Omental fat pad (tissue), 4 donors: Measurements from ENCODE around the gene UBE3C. TPM values are rescaled to one million over a fixed set of nuclear protein-coding genes. Genes with fewer than 3 reads are reported as not detected.

ENCODE experiments used
- ATAC-seq: fragments of 150-250 bp; one replicate; pipeline ENCODE4 v1.9.1; 2016; ENCODE audit warnings: mild to moderate bottlenecking, moderate library complexity; ENCODE audit not compliant: low FRiP score
- DNase-seq: peaks from one replicate; pipeline ENCODE4 v3.0.0-alpha.2; 2019; ENCODE audit warnings: low spot score
- CTCF ChIP-seq, 3 donors: fragments of 450-650 bp; IDR thresholded peaks; one replicate each; pipeline ENCODE4 v1.5.1; 2016 to 2017; ENCODE audit warnings: antibody characterized with exemption in 3 of 3, mild to moderate bottlenecking in 3 of 3, moderate library complexity in 2 of 3
- total RNA-seq, 4 donors: library from RNA; depleted of rRNA; stranded (reverse); fragments of >200 nt; gene quantifications; one replicate each; pipeline ENCODE4 v1.1.0, GENCODE V29; 2016

The UBE3C gene
- total RNA-seq, 4 donors from 2014 or later, result 65.9 to 104 (median 78.3) TPM

- ATAC-seq (no peak), DNase-seq (no peak)
- TF ChIP-seq CTCF (IDR thresholded peaks at IDR 0.05), result no peak
Observed at GRCh38 chr7:157132796-157133195, 5.9 kb upstream of the UBE3C start.

DNA sequence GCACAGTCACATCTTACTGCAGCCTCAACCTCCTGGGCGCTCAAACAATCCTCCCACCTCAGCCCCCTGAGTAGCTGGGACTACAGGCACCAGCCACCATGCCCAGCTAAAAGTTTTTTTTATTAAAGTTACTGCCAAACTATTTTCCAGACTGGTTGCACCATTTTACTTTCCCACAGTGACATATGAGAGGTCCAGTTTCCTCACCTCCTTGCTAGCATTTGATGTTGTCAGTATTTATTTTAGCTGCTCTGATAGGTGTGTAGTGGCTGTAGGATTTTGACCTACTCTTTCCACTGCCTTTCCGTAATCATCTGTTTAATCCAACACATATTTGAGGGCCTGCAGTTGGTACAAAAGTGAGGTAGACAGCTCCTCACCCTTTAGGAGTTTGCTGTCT lies 5.4 kb upstream of the UBE3C start:
- DNase-seq, result no peak
- ATAC-seq, result no peak
- TF ChIP-seq CTCF (IDR thresholded peaks at IDR 0.05), result no peak

GRCh38 chr7:157136372-157136771 lies 2.4 kb upstream of the UBE3C start:
- no peak for TF ChIP-seq CTCF (IDR thresholded peaks at IDR 0.05)
- ATAC-seq, result no peak
- no peak for DNase-seq

DNA sequence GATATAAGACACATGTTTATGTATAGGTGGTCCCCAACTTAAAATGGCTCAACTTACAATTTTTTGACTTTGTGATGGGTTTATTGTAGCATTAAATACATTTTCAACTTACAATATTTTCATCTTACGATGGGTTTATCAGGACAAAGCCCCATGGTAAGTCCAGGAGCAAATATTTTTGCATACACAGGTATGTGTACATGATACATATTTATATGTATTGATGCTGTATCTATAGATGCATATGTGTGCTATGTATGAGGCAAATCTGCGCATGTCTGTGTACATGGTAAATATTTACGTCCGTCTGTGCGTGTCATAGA lies 664 bp upstream of the UBE3C start:
- TF ChIP-seq CTCF (IDR thresholded peaks at IDR 0.05), result no peak
- DNase-seq (no peak), ATAC-seq (no peak)

GRCh38 chr7:157139111-157139809 lies 534 bp downstream of the UBE3C start:
- peak; percentile 83 for ATAC-seq

DNA sequence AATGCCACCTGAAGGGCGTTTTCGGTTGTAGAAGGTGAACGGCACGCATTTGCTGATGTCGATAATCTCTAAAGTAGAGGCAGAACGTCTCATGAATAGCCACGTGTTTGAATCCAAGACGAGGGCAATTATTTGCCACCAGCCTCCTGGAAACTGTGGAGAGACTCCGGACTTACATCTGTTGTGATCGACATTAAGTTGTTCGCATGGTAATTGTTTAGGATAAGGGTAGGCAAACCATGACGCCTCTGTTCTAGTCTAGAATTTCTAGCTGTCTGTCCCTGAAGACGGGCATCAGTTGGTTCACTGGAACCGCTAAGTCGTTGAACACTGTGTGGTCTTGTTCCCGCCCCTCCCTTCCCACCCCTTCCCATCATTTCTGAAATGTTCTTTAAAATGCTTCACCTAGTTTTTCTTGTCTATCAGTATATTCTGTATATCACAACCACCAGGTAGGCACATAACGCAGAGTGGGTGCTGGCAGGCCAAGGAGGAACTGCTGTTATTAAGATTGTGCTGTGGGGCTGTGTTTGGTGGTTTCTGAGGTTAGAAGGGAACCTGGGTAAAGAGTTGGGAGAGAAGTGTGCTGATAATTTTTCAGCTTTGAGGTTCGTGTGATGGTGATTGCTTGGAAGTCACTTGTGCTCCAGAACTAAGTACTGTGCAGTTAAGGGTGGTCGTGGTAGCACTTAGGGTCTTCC lies 1.2 kb downstream of the UBE3C start:
- no peak for ATAC-seq
- no peak for DNase-seq
- TF ChIP-seq CTCF (IDR thresholded peaks at IDR 0.05), result no peak

More at GRCh38 chr7:157139111-157139809, 534 bp downstream of the UBE3C start:
- TF ChIP-seq CTCF (IDR thresholded peaks at IDR 0.05), result no peak
- no peak for DNase-seq

DNA sequence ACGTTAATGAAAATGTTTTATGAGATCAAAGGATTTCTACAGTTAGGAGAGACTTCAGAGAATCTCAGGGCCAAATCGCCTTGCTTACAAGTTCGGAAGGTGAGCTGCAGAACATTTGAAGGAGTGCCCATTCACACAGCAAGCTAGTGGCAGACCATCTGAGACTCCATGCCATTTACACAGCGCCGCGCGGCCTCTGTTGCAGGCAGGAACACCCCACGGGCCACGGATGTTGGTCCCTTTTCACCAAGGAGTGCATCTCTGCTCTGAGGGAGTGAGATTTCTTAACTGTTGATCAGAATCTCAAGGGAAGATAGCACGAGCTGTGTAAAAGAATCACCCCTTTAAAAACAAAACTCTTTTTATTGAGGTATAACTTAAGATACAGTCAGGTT lies 1.8 kb downstream of the UBE3C start:
- no peak for TF ChIP-seq CTCF (IDR thresholded peaks at IDR 0.05)
- ATAC-seq, result no peak
- no peak for DNase-seq
